Kidney epithelial cell (primary cell): ENCODE results near the gene OR52K1. TPM values are rescaled to one million over a fixed set of nuclear protein-coding genes. Genes with fewer than 3 reads are reported as not detected.

Experiments
- DNase-seq: peaks from one replicate; pipeline ENCODE4 v3.0.0-alpha.2; 2010; ENCODE audit warnings: low read depth
- H3K27me3 ChIP-seq: 2 replicates; pipeline ENCODE4 v1.6.0; 2011; ENCODE audit warnings: low read length; ENCODE audit not compliant: control insufficient read depth, insufficient read depth
- H3K36me3 ChIP-seq: 2 replicates; pipeline ENCODE4 v1.5.1; 2011; ENCODE audit warnings: low read length; ENCODE audit not compliant: control insufficient read depth, insufficient read depth
- H3K4me3 ChIP-seq: 2 replicates; pipeline ENCODE4 v1.5.1; 2011; ENCODE audit warnings: low read depth, mild to moderate bottlenecking, control low read depth, low read length
- total RNA-seq: library from RNA; depleted of rRNA; stranded (reverse); fragments of >200 nt; gene quantifications from 2 replicates; pipeline ENCODE4 v1.2.3, GENCODE V29; 2015
- TF ChIP-seq, protein P1 (sequence below): IDR thresholded peaks from 2 replicates; pipeline ENCODE4 v1.5.1; 2011; ENCODE audit warnings: mild to moderate bottlenecking, moderate library complexity, low read length, control low read depth, inconsistent platforms; ENCODE audit not compliant: insufficient read depth, poor library complexity, severe bottlenecking

Gene OR52K1
- total RNA-seq, 1 donor from 2014 or later: not detected

DNA sequence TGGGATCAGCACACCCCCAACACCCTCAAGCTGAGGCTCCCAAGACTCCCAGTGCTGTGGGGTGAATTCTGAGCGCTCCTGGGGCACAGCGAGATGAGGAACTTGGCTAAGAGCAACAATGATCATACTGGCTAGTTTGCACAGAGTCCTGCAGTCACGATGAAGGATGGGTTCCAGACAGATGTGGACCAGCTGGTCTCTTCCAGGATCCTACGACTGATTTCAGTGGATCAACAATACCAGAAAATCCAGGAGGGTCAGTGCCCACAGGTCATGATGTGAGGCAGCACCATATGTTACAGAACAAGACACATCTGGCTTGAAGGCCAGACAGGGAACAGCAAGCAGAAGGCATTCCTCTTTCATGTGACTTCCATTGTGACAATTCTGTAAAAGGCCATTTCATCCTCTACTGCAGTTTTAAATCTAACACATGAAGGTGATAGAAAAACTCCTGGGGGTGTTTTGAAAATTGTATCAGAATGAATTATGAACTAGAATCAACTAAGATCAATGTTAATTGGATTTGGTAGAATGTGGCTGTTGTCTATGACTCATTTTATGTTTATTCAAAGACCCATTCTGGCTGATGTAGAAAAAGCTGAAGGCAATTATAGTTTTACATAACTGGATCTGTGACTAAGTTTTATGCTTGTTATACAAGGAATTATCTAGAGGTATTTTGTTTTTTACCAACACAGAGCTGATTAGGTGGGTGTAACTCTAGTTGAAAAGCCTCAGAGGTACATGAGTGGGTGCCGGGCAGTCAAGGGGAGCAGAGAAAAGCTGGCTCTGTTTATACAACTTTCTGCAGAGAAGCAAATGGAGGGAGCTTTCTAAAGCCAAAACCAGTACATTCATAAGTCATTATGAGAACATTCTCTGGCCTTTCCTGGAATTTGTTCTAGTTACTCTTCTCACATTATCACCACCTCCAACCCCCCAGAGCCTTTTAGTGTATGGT lies 29.1 kb downstream of the OR52K1 start:
- no peaks in the 10 kb centered on the region for H3K36me3 ChIP-seq
- DNase-seq: no peak
- H3K4me3 ChIP-seq: no peak overlapping the region
- TF ChIP-seq, protein P1, sequence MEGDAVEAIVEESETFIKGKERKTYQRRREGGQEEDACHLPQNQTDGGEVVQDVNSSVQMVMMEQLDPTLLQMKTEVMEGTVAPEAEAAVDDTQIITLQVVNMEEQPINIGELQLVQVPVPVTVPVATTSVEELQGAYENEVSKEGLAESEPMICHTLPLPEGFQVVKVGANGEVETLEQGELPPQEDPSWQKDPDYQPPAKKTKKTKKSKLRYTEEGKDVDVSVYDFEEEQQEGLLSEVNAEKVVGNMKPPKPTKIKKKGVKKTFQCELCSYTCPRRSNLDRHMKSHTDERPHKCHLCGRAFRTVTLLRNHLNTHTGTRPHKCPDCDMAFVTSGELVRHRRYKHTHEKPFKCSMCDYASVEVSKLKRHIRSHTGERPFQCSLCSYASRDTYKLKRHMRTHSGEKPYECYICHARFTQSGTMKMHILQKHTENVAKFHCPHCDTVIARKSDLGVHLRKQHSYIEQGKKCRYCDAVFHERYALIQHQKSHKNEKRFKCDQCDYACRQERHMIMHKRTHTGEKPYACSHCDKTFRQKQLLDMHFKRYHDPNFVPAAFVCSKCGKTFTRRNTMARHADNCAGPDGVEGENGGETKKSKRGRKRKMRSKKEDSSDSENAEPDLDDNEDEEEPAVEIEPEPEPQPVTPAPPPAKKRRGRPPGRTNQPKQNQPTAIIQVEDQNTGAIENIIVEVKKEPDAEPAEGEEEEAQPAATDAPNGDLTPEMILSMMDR: no peak
- H3K27me3 ChIP-seq: no peaks in the 10 kb centered on the region

DNA sequence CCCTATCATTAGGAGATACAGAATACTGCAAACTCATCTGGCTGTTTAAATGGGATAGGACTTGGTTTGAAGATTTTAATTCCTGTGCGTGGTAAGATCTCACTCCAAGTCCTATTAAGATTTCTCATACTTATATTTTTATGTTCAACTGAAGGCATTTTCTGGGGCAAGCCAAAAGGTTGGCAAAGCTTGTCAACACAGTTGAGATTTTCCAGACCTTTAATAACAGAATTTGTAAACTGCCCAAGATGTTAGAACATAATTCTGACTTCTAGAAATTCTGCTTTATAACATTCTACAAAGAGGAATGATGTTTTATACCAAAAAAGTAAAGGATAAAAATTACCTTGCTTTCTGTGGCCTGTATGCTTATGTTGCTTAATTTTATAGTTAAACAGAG lies 31.8 kb downstream of the OR52K1 start:
- H3K4me3 ChIP-seq: no peak overlapping the region
- TF ChIP-seq, protein P1: no peak
- no peaks in the 10 kb centered on the region for H3K27me3 ChIP-seq
- H3K36me3 ChIP-seq: no peaks in the 10 kb centered on the region
- DNase-seq: no peak

DNA sequence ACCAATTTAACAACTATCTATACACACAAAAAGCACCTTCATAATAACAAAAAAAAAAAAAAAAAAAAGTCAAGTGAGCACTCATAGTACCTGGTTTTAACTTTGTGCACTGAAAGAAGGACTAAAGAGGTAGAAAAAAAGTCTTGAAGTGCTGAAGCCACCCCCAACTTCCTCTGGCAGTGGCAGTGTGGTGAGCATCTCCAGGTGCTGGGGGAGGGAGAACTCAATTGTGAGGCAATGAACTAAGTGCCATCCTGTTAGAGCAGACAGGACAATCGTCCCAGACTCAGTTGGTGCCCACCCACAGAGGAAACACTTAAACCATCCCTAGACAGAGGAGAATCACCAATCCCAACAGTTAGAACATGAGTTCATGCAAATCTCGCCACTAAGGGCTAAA lies 39.9 kb downstream of the OR52K1 start:
- H3K36me3 ChIP-seq: no peaks in the 10 kb centered on the region
- H3K27me3 ChIP-seq: no peaks in the 10 kb centered on the region
- TF ChIP-seq, protein P1: no peak

DNA sequence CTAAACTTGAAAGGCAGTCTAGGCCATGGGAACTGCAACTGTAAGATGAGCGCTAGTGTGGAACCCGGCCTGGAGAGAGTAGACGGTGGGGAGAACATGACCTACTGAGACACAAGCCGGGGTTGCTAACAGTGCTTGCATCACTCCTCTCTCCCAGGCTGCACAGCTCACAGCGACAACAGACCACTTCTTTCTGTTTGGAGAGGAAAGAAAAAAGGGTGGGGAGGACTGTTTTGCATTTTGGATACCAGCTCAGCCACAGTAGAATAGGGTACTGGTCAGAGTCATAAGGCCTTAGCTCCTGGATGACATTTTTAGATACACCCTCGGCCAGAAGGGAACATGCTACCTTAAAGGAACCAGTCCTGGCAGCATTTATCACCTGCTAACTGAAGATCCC lies 40.3 kb downstream of the OR52K1 start:
- Histone ChIP-seq H3K27me3 (no peaks in the 10 kb centered on the region), H3K36me3 (no peaks in the 10 kb centered on the region), H3K4me3 (no peak overlapping the region)
- TF ChIP-seq, protein P1: no peak
- no peak for DNase-seq

More for the DNA sequence above, 39.9 kb downstream of the OR52K1 start:
- no peak for DNase-seq
- no peak overlapping the region for H3K4me3 ChIP-seq

GRCh38 chr11:4523666-4524065 lies 41.2 kb downstream of the OR52K1 start:
- TF ChIP-seq, protein P1: no peak
- Histone ChIP-seq H3K4me3 (no peak overlapping the region), H3K27me3 (no peaks in the 10 kb centered on the region), H3K36me3 (no peaks in the 10 kb centered on the region)
- DNase-seq: no peak
